A549 (cell line): ENCODE measurements around the gene GNGT2. TPM values are rescaled to one million over a fixed set of nuclear protein-coding genes. Genes with fewer than 3 reads are reported as not detected.

ENCODE experiments used
- ATAC-seq, 2 experiments: fragments of 200-7000 bp in 1 of 2; fragments of >200 bp in 1 of 2; cut with Nextera tagmentation in 1 of 2; cut with Tn5 transposase in 1 of 2; 3 replicates each; pipeline versions ENCODE4 v1.8.0 to v1.9.1; 2018 to 2020; ENCODE audit warnings: mild to moderate bottlenecking in 1 of 2, moderate library complexity in 1 of 2
- CTCF ChIA-PET: fragments of 300-600 bp; sonication (Branson Sonifier 250); formaldehyde crosslinking; extraction: SDS; loops from one replicate; lab custom pipeline; 2021; ENCODE audit warnings: antibody characterized with exemption, inconsistent platforms; lab: Yijun Ruan, JAX
- POLR2A ChIA-PET: fragments of 350-600 bp; formaldehyde crosslinking; extraction: SDS; loops from one replicate; lab custom pipeline; 2021; ENCODE audit warnings: antibody characterized with exemption, inconsistent platforms; lab: Yijun Ruan, JAX
- DNase-seq, 2 experiments: peaks; one replicate each; pipeline versions ENCODE4 v3.0.0 to v3.0.0-alpha.2; 2011 to 2016; ENCODE audit warnings: low read depth in 1 of 2, low spot score in 1 of 2
- FAIRE-seq: peaks from 2 replicates; lab custom pipeline; 2011; peaks lifted over from hg19 to GRCh38; lab: Jason Lieb, UNC
- H3K27ac ChIP-seq, 2 experiments: fragments of >200 bp; sonication (Bioruptor Twin); formaldehyde crosslinking; 3 replicates each; pipeline ENCODE4 v1.5.1; 2016 to 2017
- H3K4me1 ChIP-seq: fragments of >200 bp; sonication (Bioruptor Twin); formaldehyde crosslinking; 3 replicates; pipeline ENCODE4 v1.6.1; 2016
- H3K4me2 ChIP-seq: fragments of >200 bp; sonication (Bioruptor Twin); formaldehyde crosslinking; 3 replicates; pipeline ENCODE4 v1.6.1; 2016
- H3K4me3 ChIP-seq: fragments of >200 bp; sonication (Bioruptor Twin); formaldehyde crosslinking; 3 replicates; pipeline ENCODE4 v1.5.1; 2016
- H3K9me3 ChIP-seq: fragments of >200 bp; sonication (Bioruptor Twin); formaldehyde crosslinking; 3 replicates; pipeline ENCODE4 v1.6.1; 2016
- ATOH8 ChIP-seq: fragments of 250-450 bp; sonication (Bioruptor Pico); IDR thresholded peaks from 2 replicates; pipeline ENCODE4 v1.5.0; 2020; ENCODE audit warnings: low read depth, mild to moderate bottlenecking, moderate library complexity
- BCL3 ChIP-seq: fragments of >200 bp; sonication (Bioruptor Twin); formaldehyde crosslinking; IDR thresholded peaks from 3 replicates; pipeline ENCODE4 v1.6.1; 2016
- CBX2 ChIP-seq: fragments of 200-600 bp; sonication (generic); IDR thresholded peaks from 2 replicates; pipeline ENCODE4 v1.6.1; 2016; ENCODE audit warnings: low read depth, mild to moderate bottlenecking, borderline replicate concordance
- CEBPB ChIP-seq, 2 experiments: fragments of >200 bp in 1 of 2; sonication (Bioruptor Twin) in 1 of 2; formaldehyde crosslinking in 1 of 2; IDR thresholded peaks; 2 replicates each; pipeline ENCODE4 v1.6.1; 2012 to 2016
- ESRRA ChIP-seq: fragments of 150-350 bp; IDR thresholded peaks from 2 replicates; pipeline ENCODE4 v1.6.1; 2014; ENCODE audit warnings: mild to moderate bottlenecking, low read length, borderline replicate concordance
- FOSB ChIP-seq: fragments of 250-450 bp; sonication (Bioruptor Pico); IDR thresholded peaks from 2 replicates; pipeline ENCODE4 v1.5.0; 2020; ENCODE audit warnings: mild to moderate bottlenecking, moderate library complexity
- FOSL2 ChIP-seq, 2 experiments: fragments of 450-650 bp in 1 of 2; fragments of >200 bp in 1 of 2; sonication (Bioruptor Twin) in 1 of 2; formaldehyde crosslinking; IDR thresholded peaks; 2 replicates each; pipeline versions ENCODE4 v1.5.0 to v1.6.1; 2016 to 2020; ENCODE audit warnings: mild to moderate bottlenecking in 1 of 2, moderate library complexity in 1 of 2
- FOXS1 ChIP-seq: fragments of 250-450 bp; sonication (Bioruptor Pico); IDR thresholded peaks from 2 replicates; pipeline ENCODE4 v1.5.0; 2020; ENCODE audit warnings: mild to moderate bottlenecking, moderate library complexity
- HDAC2 ChIP-seq: fragments of 200-600 bp; sonication (generic); IDR thresholded peaks from 2 replicates; pipeline ENCODE4 v1.6.1; 2016
- JUN ChIP-seq, 2 experiments: fragments of >200 bp; sonication (Bioruptor Twin); formaldehyde crosslinking; IDR thresholded peaks; 2 replicates in 1 of 2; 3 replicates in 1 of 2; pipeline ENCODE4 v1.6.1; 2016 to 2017
- MAZ ChIP-seq: fragments of 150-350 bp; IDR thresholded peaks from 2 replicates; pipeline ENCODE4 v1.6.1; 2014; ENCODE audit warnings: antibody characterized with exemption, low read depth, low read length, borderline replicate concordance
- NPAS2 ChIP-seq: fragments of 250-450 bp; sonication (Bioruptor Pico); IDR thresholded peaks from 2 replicates; pipeline ENCODE4 v1.8.0; 2022; ENCODE audit warnings: mild to moderate bottlenecking, moderate library complexity, borderline replicate concordance
- PHF8 ChIP-seq: fragments of 200-600 bp; sonication (generic); IDR thresholded peaks from 2 replicates; pipeline ENCODE4 v1.6.1; 2016; ENCODE audit warnings: low read depth, mild to moderate bottlenecking, antibody characterized with exemption, moderate library complexity, borderline replicate concordance
- POLR2AphosphoS2 ChIP-seq: conservative IDR thresholded peaks from 2 replicates; pipeline ENCODE4 v1.6.1; 2012; ENCODE audit warnings: low read length, improper control_type of control experiment, inconsistent platforms
- RFX5 ChIP-seq: fragments of 450-650 bp; IDR thresholded peaks from 2 replicates; pipeline ENCODE4 v1.7.1; 2014; ENCODE audit warnings: antibody characterized with exemption, mild to moderate bottlenecking, moderate library complexity
- SREBF2 ChIP-seq: fragments of 450-650 bp; IDR thresholded peaks from 2 replicates; pipeline ENCODE4 v1.6.1; 2014; ENCODE audit warnings: mild to moderate bottlenecking, moderate library complexity
- TP53 ChIP-seq: fragments of 250-450 bp; sonication (Bioruptor Pico); IDR thresholded peaks from 2 replicates; pipeline ENCODE4 v1.5.0; 2021; ENCODE audit warnings: mild to moderate bottlenecking, moderate library complexity
- USF2 ChIP-seq: fragments of 450-650 bp; IDR thresholded peaks from 2 replicates; pipeline ENCODE4 v1.6.1; 2014; ENCODE audit warnings: antibody characterized with exemption
- ZSCAN20 ChIP-seq: fragments of 250-450 bp; sonication (Bioruptor Pico); IDR thresholded peaks from 2 replicates; pipeline ENCODE4 v1.8.0; 2022; ENCODE audit warnings: mild to moderate bottlenecking, moderate library complexity
- WGBS: methylation state at CpG from one replicate; pipeline ENCODE4 v1.1.6; 2017; ENCODE audit errors: missing lambda C conversion rate; 5-methylcytosine and 5-hydroxymethylcytosine counted together
- polyA plus RNA-seq, 4 experiments: library from polyadenylated mRNA; depleted of rRNA in 3 of 4; stranded (reverse); fragments of >200 nt; fragmentation: RNase III in 1 of 4; extraction: RNeasy Plus Mini Kit Qiagen cat#74134 plus additional on column Dnase treatment in 1 of 4; gene quantifications; 2 replicates in 3 of 4; 3 replicates in 1 of 4; pipeline ENCODE4 v1.2.3, GENCODE V29; 2011 to 2017
- TF ChIP-seq, protein P1 (sequence below): fragments of 150-350 bp; IDR thresholded peaks from 2 replicates; pipeline ENCODE4 v1.6.1; 2014; ENCODE audit warnings: low read depth, mild to moderate bottlenecking, low read length
- TF ChIP-seq, protein P2 (sequence below): fragments of >200 bp; sonication (Bioruptor Twin); formaldehyde crosslinking; IDR thresholded peaks from 3 replicates; pipeline ENCODE4 v1.5.1; 2016

The GNGT2 gene
- polyA plus RNA-seq, 2 of the 4 experiments (the other 2 are of a cell fraction) = 0.31 TPM; not detected in 1

- no peak for TF ChIP-seq RFX5
These were observed 6.7 kb upstream of the GNGT2 start (continued) for GRCh38 chr17:49216953-49217650.

DNA sequence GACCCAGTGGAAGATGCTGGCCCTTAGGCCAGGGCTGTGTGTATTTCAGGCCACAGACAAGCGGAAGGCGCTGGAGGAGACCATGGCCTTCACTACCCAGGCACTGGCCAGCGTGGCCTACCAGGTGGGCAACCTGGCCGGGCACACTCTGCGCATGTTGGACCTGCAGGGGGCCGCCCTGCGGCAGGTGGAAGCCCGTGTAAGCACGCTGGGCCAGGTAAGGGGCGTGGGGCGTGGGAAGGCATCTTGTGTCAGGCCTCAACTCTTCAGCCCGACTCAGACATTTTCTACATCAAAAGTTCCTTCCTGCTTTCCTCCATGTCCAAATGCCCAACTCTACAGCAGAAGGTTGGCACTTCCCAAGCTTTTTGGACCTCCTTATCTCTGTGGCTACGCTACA, 6.1 kb upstream of the GNGT2 start:
- 91% methylated on average over 12 of the region's 13 CpGs for WGBS
- FAIRE-seq (no peak), ATAC-seq (no peak), DNase-seq (no peak)
- H3K27ac ChIP-seq = no peak overlapping the region
- ChIA-PET POLR2A (interaction anchor here (0.6 kb wide), 1 partner anchor 23 kb away, joined by 3 read pairs; no protein-coding TSS in a partner anchor), CTCF (interaction anchor here (1.5 to 13.5 kb wide), 3 partner anchors 11 to 36 kb away, joined by 3 to 161 read pairs (median 5); partner anchors contain the start of gene PHOSPHO1)
- H3K4me2 ChIP-seq = no peak overlapping the region
- TF ChIP-seq TP53 (CRISPR knock-in tag) (no peak), FOSL2 (IDR thresholded peaks at IDR 0.05) (no peak), FOSL2 (CRISPR knock-in tag; IDR thresholded peaks at IDR 0.05) (no peak)
- TF ChIP-seq, protein P1, sequence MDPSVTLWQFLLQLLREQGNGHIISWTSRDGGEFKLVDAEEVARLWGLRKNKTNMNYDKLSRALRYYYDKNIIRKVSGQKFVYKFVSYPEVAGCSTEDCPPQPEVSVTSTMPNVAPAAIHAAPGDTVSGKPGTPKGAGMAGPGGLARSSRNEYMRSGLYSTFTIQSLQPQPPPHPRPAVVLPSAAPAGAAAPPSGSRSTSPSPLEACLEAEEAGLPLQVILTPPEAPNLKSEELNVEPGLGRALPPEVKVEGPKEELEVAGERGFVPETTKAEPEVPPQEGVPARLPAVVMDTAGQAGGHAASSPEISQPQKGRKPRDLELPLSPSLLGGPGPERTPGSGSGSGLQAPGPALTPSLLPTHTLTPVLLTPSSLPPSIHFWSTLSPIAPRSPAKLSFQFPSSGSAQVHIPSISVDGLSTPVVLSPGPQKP = no peak
- peaks cover 5% of the 10 kb centered on the region; the same call in 1 of the 3 replicates for H3K4me1 ChIP-seq
- no peaks in the 10 kb centered on the region for H3K9me3 ChIP-seq
- no peak overlapping the region for H3K4me3 ChIP-seq

DNA sequence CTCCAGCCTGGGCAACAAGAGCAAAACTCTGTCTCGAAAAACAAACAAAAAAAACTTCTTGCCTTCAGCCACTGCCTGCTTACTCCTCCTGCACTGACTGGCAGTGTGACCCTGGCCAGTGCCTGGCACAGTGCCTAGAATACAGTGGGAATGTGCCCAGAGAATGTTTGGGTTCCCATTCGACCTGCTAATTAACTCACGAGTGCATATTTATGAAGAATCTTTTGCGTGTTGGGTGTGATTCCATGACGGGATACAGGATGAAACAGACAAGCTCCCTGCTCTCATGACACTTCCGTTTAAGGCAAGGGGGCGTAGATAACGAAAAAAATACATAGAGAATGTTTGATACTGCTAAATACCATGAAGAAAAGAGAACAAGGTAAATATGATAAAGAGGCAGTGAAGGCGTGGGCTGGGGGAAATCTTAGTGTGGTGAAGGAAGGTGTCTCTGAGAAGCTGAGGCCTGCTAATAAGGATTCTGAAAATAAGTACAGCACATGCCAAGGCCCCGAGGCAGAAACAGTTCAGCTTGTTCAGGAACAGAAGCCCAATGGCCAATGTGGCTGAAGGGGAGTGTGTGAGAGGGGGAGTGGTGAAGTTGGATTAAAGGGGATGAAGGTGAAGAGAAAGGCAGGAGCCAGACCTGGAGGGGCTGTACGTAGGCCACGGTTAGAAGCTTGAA, 4.4 kb upstream of the GNGT2 start:
- ATAC-seq (no peak), FAIRE-seq (no peak), DNase-seq (no peak)
- TF ChIP-seq HDAC2 (no peak), ATOH8 (CRISPR knock-in tag) (no peak), FOSB (CRISPR knock-in tag) (no peak), NPAS2 (CRISPR knock-in tag) (no peak), USF2 (no peak), PHF8 (no peak), SREBF2 (no peak), JUN (IDR thresholded peaks at IDR 0.05) (no peak), ZSCAN20 (CRISPR knock-in tag) (no peak)
- ChIA-PET CTCF (interaction anchor here (0.7 to 13.5 kb wide), 6 partner anchors 12 to 410 kb away, joined by 3 to 161 read pairs (median 4); partner anchors contain the start of gene PHOSPHO1), POLR2A (interaction anchor here (0.6 kb wide), 1 partner anchor 216 kb away, joined by 4 read pairs; no protein-coding TSS in a partner anchor)
- no peaks in the 10 kb centered on the region for H3K9me3 ChIP-seq
- no peak overlapping the region for H3K4me2 ChIP-seq
- H3K4me3 ChIP-seq = no peak overlapping the region
- H3K4me1 ChIP-seq = peaks cover 5% of the 10 kb centered on the region; the same call in 1 of the 3 replicates
- H3K27ac ChIP-seq = no peak overlapping the region
- WGBS = 70% methylated on average over 12 of the region's 12 CpGs

GRCh38 chr17:49213847-49214246, 3.5 kb upstream of the GNGT2 start:
- Histone ChIP-seq H3K4me1 (peaks cover 5% of the 10 kb centered on the region; the same call in 1 of the 3 replicates), H3K27ac (no peak overlapping the region), H3K4me2 (no peak overlapping the region), H3K4me3 (no peak overlapping the region), H3K9me3 (no peaks in the 10 kb centered on the region)
- ATAC-seq = no peak
- DNase-seq = no peak
- WGBS = 68% methylated on average over 2 of the region's 2 CpGs
- ChIA-PET POLR2A (interaction anchor here (0.6 kb wide), 1 partner anchor 247 kb away, joined by 3 read pairs; no protein-coding TSS in a partner anchor), CTCF (interaction anchor here (1.4 to 13.5 kb wide), 4 partner anchors 9 to 409 kb away, joined by 4 to 161 read pairs (median 8); partner anchors contain the start of gene PHOSPHO1)
- FAIRE-seq = peak; percentile 23
- TF ChIP-seq MAZ (no peak), HDAC2 (no peak), ESRRA (no peak), CEBPB (IDR thresholded peaks at IDR 0.05) (no peak), CBX2 (no peak), POLR2AphosphoS2 (no peak), BCL3 (no peak), FOXS1 (CRISPR knock-in tag) (no peak)
- TF ChIP-seq, protein P1 = no peak
- TF ChIP-seq, protein P2, sequence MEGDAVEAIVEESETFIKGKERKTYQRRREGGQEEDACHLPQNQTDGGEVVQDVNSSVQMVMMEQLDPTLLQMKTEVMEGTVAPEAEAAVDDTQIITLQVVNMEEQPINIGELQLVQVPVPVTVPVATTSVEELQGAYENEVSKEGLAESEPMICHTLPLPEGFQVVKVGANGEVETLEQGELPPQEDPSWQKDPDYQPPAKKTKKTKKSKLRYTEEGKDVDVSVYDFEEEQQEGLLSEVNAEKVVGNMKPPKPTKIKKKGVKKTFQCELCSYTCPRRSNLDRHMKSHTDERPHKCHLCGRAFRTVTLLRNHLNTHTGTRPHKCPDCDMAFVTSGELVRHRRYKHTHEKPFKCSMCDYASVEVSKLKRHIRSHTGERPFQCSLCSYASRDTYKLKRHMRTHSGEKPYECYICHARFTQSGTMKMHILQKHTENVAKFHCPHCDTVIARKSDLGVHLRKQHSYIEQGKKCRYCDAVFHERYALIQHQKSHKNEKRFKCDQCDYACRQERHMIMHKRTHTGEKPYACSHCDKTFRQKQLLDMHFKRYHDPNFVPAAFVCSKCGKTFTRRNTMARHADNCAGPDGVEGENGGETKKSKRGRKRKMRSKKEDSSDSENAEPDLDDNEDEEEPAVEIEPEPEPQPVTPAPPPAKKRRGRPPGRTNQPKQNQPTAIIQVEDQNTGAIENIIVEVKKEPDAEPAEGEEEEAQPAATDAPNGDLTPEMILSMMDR = no peak
